ENCODE results near the gene PROZ.

The PROZ gene

DNA sequence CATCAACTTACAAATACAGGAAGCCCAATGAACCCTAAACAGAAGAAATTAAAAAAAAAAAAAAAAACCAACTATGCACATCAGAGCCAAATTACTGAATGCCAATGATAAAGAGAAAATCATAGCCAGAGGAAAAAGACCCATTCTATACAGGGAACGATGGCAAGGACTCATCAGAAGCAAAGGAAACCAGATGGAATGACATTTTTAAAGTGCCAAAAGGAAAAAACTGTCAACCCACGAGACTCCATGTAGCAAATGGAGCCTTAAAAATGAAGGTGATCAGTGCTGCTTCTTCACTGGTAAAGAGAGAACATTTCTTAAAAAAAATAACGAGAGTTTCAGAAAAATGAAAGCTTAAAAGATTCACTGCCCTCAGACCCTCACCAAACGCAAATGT lies 31.7 kb downstream of the PROZ start:
- DNase-seq (ENCODE audit: low read depth): no peak
- H3K4me3 ChIP-seq (ENCODE audit: low read length): no peak overlapping the region
- no peak for TF ChIP-seq CTCF (conservative IDR thresholded peaks at IDR 0.05; ENCODE audit: low read depth, low read length)

- DNase-seq (ENCODE audit: low read depth): no peak
- TF ChIP-seq CTCF (conservative IDR thresholded peaks at IDR 0.05; ENCODE audit: low read depth, low read length): no peak
- H3K4me3 ChIP-seq (ENCODE audit: low read length): no peak overlapping the region
Observed at GRCh38 chr13:113192279-113192678, 33.8 kb downstream of the PROZ start.

GRCh38 chr13:113192902-113193301 lies 34.5 kb downstream of the PROZ start:
- no peak for TF ChIP-seq CTCF (conservative IDR thresholded peaks at IDR 0.05; ENCODE audit: low read depth, low read length)
- no peak overlapping the region for H3K4me3 ChIP-seq (ENCODE audit: low read length)

GRCh38 chr13:113195360-113195759 lies 36.9 kb downstream of the PROZ start:
- no peak overlapping the region for H3K4me3 ChIP-seq (ENCODE audit: low read length)
- TF ChIP-seq CTCF (conservative IDR thresholded peaks at IDR 0.05; ENCODE audit: low read depth, low read length): no peak
- no peak for DNase-seq (ENCODE audit: low read depth)

More at GRCh38 chr13:113192902-113193301, 34.5 kb downstream of the PROZ start:
- DNase-seq (ENCODE audit: low read depth): no peak

- TF ChIP-seq CTCF (conservative IDR thresholded peaks at IDR 0.05; ENCODE audit: low read depth, low read length): no peak
- DNase-seq (ENCODE audit: low read depth): no peak
- H3K4me3 ChIP-seq (ENCODE audit: low read length): no peak overlapping the region
Observed at GRCh38 chr13:113196970-113197737, 38.7 kb downstream of the PROZ start.

DNA sequence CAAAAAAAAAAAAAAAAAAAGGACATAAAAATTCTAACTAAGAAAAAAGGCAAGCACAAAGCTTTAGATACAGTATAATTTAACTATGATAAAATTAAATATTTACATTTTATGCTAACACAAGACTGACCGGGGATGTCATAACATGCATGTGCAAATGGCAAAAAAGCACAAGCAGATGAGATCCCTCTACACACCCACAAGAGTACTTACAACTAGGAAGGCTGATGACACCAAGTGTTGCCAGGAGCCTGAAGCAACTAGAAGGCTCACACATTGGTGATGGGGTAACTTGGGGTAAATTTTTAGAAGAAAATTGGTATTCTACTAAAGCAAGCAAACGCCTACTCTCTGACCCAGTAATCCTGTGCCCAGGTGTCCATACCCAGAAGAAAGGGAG lies 43.4 kb downstream of the PROZ start:
- DNase-seq (ENCODE audit: low read depth): no peak
- H3K4me3 ChIP-seq (ENCODE audit: low read length): no peak overlapping the region
- no peak for TF ChIP-seq CTCF (conservative IDR thresholded peaks at IDR 0.05; ENCODE audit: low read depth, low read length)

GRCh38 chr13:113202912-113203311 lies 44.5 kb downstream of the PROZ start:
- no peak for DNase-seq (ENCODE audit: low read depth)
- no peak overlapping the region for H3K4me3 ChIP-seq (ENCODE audit: low read length)
- TF ChIP-seq CTCF (conservative IDR thresholded peaks at IDR 0.05; ENCODE audit: low read depth, low read length): no peak
